Suprapubic skin (tissue), 4 donors: ENCODE measurements around the gene DTNA. TPM values are rescaled to one million over a fixed set of nuclear protein-coding genes. Genes with fewer than 3 reads are reported as not detected.
"Not testable (repeated sequence)": the region's sequence is repeated elsewhere in the genome, so short reads cannot be mapped to it uniquely, and the experiment has no call there.

Experiments used
- DNase-seq, 2 donors: peaks; one replicate each; pipeline ENCODE4 v3.0.0-alpha.2; 2019; ENCODE audit warnings: low spot score in 2 of 2
- H3K27ac ChIP-seq: fragments of 200-600 bp; sonication (generic); one replicate; pipeline ENCODE4 v1.5.1; 2019
- H3K27me3 ChIP-seq: fragments of 200-600 bp; sonication (generic); one replicate; pipeline ENCODE4 v1.5.1; 2019
- H3K36me3 ChIP-seq: fragments of 200-600 bp; sonication (generic); one replicate; pipeline ENCODE4 v1.5.1; 2019
- H3K4me1 ChIP-seq: fragments of 200-600 bp; sonication (generic); one replicate; pipeline ENCODE4 v1.5.1; 2019
- H3K4me3 ChIP-seq: fragments of 200-600 bp; sonication (generic); one replicate; pipeline ENCODE4 v1.5.1; 2019; ENCODE audit warnings: mild to moderate bottlenecking
- H3K9me3 ChIP-seq: fragments of 200-600 bp; sonication (generic); one replicate; pipeline ENCODE4 v1.5.1; 2019
- EP300 ChIP-seq: sonication (generic); formaldehyde crosslinking; IDR thresholded peaks from one replicate; pipeline ENCODE4 v1.6.1; 2017; ENCODE audit warnings: antibody characterized with exemption
- POLR2A ChIP-seq, 2 donors: fragments of 450-650 bp; IDR thresholded peaks; one replicate each; pipeline ENCODE4 v1.6.1; 2017; ENCODE audit warnings: antibody characterized with exemption in 2 of 2, mild to moderate bottlenecking in 2 of 2, moderate library complexity in 2 of 2
- POLR2AphosphoS5 ChIP-seq, 3 donors: sonication (generic); formaldehyde crosslinking; IDR thresholded peaks; one replicate each; pipeline ENCODE4 v1.6.1; 2017; ENCODE audit warnings: antibody characterized with exemption in 3 of 3
- WGBS: methylation state at CpG from one replicate; pipeline ENCODE4 v1.1.5; 2018; 5-methylcytosine and 5-hydroxymethylcytosine counted together
- total RNA-seq, 4 donors: library from RNA; depleted of rRNA; stranded (reverse); fragments of >200 nt; gene quantifications; one replicate each; pipeline ENCODE4 v1.1.0, GENCODE V29; 2016
- TF ChIP-seq, protein P1 (sequence below), 2 donors: fragments of 200-600 bp in 1 of 2; fragments of 450-650 bp in 1 of 2; sonication (generic) in 1 of 2; IDR thresholded peaks; one replicate each; pipeline ENCODE4 v1.5.1; 2016 to 2019; ENCODE audit warnings: antibody characterized with exemption in 2 of 2, mild to moderate bottlenecking in 1 of 2, moderate library complexity in 1 of 2

Gene DTNA
- total RNA-seq, 4 donors from 2014 or later = 3.0 to 15.9 (median 5.1) TPM

DNA sequence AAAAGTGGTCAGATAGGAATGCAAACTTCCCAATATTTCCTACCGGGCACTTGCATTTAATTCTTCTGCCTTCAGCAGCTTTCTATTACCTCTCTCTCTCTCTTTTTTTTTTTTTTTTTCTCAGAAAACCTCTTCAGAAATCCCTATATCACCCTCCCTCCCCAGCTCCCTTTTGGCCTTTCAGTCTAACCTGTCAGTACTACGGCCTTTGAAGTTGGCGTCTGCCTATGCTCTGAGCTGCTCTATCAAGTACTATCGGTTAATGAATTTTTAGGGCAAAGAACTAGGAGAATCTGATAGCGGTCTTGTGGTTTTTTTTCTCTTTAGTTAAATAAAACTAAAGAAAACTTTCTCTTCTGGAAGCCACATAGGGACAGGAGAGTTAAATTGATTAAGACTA, 208.8 kb downstream of the DTNA start:
- H3K36me3 ChIP-seq = no peaks in the 10 kb centered on the region
- no peaks in the 10 kb centered on the region for H3K9me3 ChIP-seq
- no peaks in the 10 kb centered on the region for H3K4me1 ChIP-seq
- H3K27me3 ChIP-seq = no peaks in the 10 kb centered on the region
- 70% methylated on average over 5 of the region's 5 CpGs for WGBS
- H3K4me3 ChIP-seq = no peak overlapping the region
- no peak overlapping the region for H3K27ac ChIP-seq
- no peak for DNase-seq
- TF ChIP-seq POLR2AphosphoS5 (IDR thresholded peaks at IDR 0.05) (no peak), POLR2A (IDR thresholded peaks at IDR 0.05) (no peak), EP300 (no peak)
- TF ChIP-seq, protein P1, sequence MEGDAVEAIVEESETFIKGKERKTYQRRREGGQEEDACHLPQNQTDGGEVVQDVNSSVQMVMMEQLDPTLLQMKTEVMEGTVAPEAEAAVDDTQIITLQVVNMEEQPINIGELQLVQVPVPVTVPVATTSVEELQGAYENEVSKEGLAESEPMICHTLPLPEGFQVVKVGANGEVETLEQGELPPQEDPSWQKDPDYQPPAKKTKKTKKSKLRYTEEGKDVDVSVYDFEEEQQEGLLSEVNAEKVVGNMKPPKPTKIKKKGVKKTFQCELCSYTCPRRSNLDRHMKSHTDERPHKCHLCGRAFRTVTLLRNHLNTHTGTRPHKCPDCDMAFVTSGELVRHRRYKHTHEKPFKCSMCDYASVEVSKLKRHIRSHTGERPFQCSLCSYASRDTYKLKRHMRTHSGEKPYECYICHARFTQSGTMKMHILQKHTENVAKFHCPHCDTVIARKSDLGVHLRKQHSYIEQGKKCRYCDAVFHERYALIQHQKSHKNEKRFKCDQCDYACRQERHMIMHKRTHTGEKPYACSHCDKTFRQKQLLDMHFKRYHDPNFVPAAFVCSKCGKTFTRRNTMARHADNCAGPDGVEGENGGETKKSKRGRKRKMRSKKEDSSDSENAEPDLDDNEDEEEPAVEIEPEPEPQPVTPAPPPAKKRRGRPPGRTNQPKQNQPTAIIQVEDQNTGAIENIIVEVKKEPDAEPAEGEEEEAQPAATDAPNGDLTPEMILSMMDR (IDR thresholded peaks at IDR 0.05) = no peak

DNA sequence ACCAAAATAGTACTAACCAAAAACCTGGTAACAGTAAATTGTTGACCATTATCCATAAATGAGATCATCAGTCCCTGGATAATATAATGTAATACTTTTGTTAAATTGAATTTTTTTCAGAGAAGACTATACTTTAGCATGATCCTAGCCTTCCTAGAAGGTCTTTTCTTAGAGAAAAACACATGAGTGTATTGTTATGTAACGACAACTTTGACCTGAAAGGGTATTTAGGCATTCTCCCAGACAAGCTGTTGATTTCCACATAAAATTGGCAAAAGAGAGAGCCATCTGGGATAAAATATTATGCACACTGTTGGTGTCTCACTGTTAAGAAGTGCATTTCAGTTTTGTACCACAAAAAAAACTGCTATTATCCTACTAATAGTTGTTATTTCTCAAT, 211.1 kb downstream of the DTNA start:
- 60% methylated on average over 1 of the region's 1 CpG for WGBS
- H3K9me3 ChIP-seq = no peaks in the 10 kb centered on the region
- no peaks in the 10 kb centered on the region for H3K4me1 ChIP-seq
- no peak overlapping the region for H3K27ac ChIP-seq
- H3K36me3 ChIP-seq = no peaks in the 10 kb centered on the region
- no peaks in the 10 kb centered on the region for H3K27me3 ChIP-seq
- TF ChIP-seq EP300 (no peak), POLR2A (IDR thresholded peaks at IDR 0.05) (no peak), POLR2AphosphoS5 (IDR thresholded peaks at IDR 0.05) (no peak)
- TF ChIP-seq, protein P1 (IDR thresholded peaks at IDR 0.05) = no peak
- no peak overlapping the region for H3K4me3 ChIP-seq
- no peak for DNase-seq

DNA sequence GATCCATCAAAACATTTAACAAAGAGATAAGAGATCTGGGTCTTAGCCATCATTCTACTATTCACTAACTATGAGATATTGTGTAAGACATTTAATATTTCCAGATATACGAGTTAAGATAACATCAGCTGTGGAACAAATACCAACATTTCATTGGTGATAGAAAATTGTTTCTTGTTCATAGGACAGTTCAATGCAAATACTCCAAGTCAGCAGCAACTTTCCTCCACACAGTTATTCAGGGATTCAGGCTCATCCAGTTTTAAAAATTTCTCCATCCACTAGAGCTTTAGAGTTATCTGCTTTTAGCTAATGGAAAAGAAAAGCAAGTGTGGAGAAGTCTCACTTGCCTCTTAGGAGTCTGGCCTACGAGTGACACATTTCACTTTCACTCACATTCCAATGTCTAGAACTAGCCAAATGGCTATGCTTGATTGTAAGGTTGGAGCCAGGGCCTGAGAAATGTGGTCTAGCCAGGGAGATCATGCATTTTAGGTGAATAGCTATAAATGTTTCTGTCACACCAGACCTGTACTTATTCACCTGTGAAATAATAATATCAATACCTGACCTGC, 211.8 kb downstream of the DTNA start:
- no peaks in the 10 kb centered on the region for H3K27me3 ChIP-seq

DNA sequence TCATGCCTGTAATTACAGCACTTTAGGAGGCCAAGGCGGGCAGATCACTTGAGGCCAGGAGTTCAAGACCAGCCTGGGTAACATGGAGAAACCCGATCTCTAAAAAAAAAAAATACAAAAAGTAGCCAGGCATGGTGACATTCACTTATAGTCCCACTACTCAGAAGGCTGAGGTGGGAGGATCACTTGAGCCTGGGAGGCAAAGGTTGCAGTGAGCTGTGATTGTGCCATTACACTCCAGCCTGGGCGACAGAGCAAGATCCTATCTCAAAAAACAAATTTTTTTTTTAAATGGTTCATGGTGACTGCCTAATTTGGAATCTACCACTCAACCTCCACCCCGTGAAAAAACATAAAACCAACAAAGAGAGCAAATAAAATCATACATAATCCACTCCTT, 212.5 kb downstream of the DTNA start:
- H3K27ac ChIP-seq, H3K36me3 ChIP-seq, H3K4me3 ChIP-seq, H3K9me3 ChIP-seq, H3K27me3 ChIP-seq, DNase-seq, H3K4me1 ChIP-seq: not testable (repeated sequence)
- 86% methylated on average over 4 of the region's 4 CpGs for WGBS

More for the DNA sequence above, 211.8 kb downstream of the DTNA start:
- no peak overlapping the region for H3K4me3 ChIP-seq
- TF ChIP-seq EP300 (no peak), POLR2AphosphoS5 (IDR thresholded peaks at IDR 0.05) (no peak), POLR2A (IDR thresholded peaks at IDR 0.05) (no peak)
- TF ChIP-seq, protein P1 (IDR thresholded peaks at IDR 0.05) = no peak
- H3K27ac ChIP-seq = no peak overlapping the region
- no peaks in the 10 kb centered on the region for H3K4me1 ChIP-seq
- 56% methylated on average over 2 of the region's 2 CpGs for WGBS
- H3K9me3 ChIP-seq = no peaks in the 10 kb centered on the region
- H3K36me3 ChIP-seq = no peaks in the 10 kb centered on the region
- DNase-seq = no peak

DNA sequence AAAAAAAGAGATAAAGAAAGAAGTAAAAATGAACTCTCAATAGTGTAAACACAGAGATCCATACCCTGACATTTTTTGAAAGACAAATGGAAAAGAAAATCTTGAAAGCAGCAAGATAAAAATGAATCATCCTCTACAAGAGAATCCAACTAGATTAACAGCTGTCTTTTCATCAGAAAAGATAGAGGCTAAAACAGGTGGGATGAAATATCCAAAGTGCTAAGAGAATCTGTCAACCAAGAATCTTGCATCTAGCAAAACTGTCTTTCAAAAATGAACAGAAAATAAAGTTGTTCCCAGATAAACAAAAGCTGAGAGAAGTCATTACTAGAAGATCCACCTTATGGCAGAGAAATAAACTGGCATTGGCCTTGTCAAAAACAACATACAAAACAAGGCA, 213.8 kb downstream of the DTNA start:
- Histone ChIP-seq H3K4me3 (no peak overlapping the region), H3K36me3 (no peaks in the 10 kb centered on the region), H3K27me3 (no peaks in the 10 kb centered on the region), H3K4me1 (no peaks in the 10 kb centered on the region), H3K27ac (no peak overlapping the region), H3K9me3 (no peaks in the 10 kb centered on the region)
- TF ChIP-seq, protein P1 (IDR thresholded peaks at IDR 0.05) = no peak
- no peak for TF ChIP-seq EP300
- TF ChIP-seq POLR2A (IDR thresholded peaks at IDR 0.05) = no peak
- no peak for TF ChIP-seq POLR2AphosphoS5 (IDR thresholded peaks at IDR 0.05)
- DNase-seq = no peak

DNA sequence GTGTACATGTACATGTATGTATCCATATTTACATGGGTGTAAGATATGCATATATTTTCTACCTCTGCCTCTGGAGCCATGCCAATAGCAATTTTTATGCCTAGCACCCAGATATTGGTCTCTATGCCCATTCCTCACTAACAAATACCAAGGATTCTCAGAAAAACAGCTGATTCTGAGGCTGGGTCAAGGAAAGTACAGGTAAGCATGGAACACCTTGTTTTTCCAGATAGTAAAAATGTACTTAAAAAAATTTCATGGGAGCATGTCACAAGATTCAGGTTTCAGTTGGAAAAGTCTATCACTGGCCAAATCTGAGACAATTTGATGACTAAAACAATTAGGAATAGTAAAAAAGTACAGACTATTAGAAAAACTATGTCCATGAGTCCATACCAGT, 216.6 kb downstream of the DTNA start:
- DNase-seq = no peak
- H3K36me3 ChIP-seq = no peaks in the 10 kb centered on the region
- H3K27me3 ChIP-seq = no peaks in the 10 kb centered on the region
- H3K4me1 ChIP-seq = no peaks in the 10 kb centered on the region
- TF ChIP-seq, protein P1 (IDR thresholded peaks at IDR 0.05) = no peak
- TF ChIP-seq POLR2A (IDR thresholded peaks at IDR 0.05) (no peak), EP300 (no peak), POLR2AphosphoS5 (IDR thresholded peaks at IDR 0.05) (no peak)
- H3K4me3 ChIP-seq = no peak overlapping the region
- H3K9me3 ChIP-seq = no peaks in the 10 kb centered on the region
- no peak overlapping the region for H3K27ac ChIP-seq
